Cardiac muscle cell (in vitro differentiated cells and primary cell): ENCODE data around the gene RRP1B. TPM values are rescaled to one million over a fixed set of nuclear protein-coding genes. Genes with fewer than 3 reads are reported as not detected.
A peak's percentile ranks its signal among the peaks of the same experiment; 100 is the strongest.

Experiments used
- DNase-seq, 2 donors: peaks; one replicate each; pipeline versions ENCODE4 v3.0.0 to v3.0.0-alpha.2; 2010 to 2017; ENCODE audit warnings: low read depth in 1 of 2, low spot score in 1 of 2
- H3K27ac ChIP-seq: fragments of 200-600 bp; sonication (generic); 2 replicates; pipeline ENCODE4 v1.5.1; 2016
- H3K27me3 ChIP-seq: fragments of 200-600 bp; sonication (generic); 2 replicates; pipeline ENCODE4 v1.6.0; 2016; ENCODE audit warnings: control low read depth
- H3K36me3 ChIP-seq: fragments of 200-600 bp; sonication (generic); 2 replicates; pipeline ENCODE4 v1.5.1; 2016; ENCODE audit warnings: control low read depth
- H3K4me1 ChIP-seq: fragments of 200-600 bp; sonication (generic); 2 replicates; pipeline ENCODE4 v1.8.1; 2017; ENCODE audit warnings: low read depth, mild to moderate bottlenecking, mixed run types
- H3K4me3 ChIP-seq: fragments of 200-600 bp; sonication (generic); 2 replicates; pipeline ENCODE4 v1.5.1; 2016; ENCODE audit warnings: mild to moderate bottlenecking
- H3K9me3 ChIP-seq: fragments of 200-600 bp; sonication (generic); 2 replicates; pipeline ENCODE4 v1.5.1; 2017; ENCODE audit warnings: low read depth, mild to moderate bottlenecking, control low read depth
- CTCF ChIP-seq: IDR thresholded peaks from 2 replicates; pipeline ENCODE4 v1.5.1; 2012; ENCODE audit warnings: low read depth, mild to moderate bottlenecking, low read length
- polyA plus RNA-seq: library from polyadenylated mRNA; unstranded; fragments of >200 nt; fragmentation: Nextera tagmentation; extraction: Ambion mirVana; gene quantifications from 2 replicates; pipeline ENCODE4 v1.2.1, GENCODE V29; 2016
- total RNA-seq: library from RNA; depleted of rRNA; stranded (reverse); fragments of >200 nt; gene quantifications from 2 replicates; pipeline ENCODE4 v1.2.3, GENCODE V29; 2016

RRP1B gene
- total and polyA plus RNA-seq, 2 experiments from 2014 or later, result 14.8 to 25.5 TPM

DNA sequence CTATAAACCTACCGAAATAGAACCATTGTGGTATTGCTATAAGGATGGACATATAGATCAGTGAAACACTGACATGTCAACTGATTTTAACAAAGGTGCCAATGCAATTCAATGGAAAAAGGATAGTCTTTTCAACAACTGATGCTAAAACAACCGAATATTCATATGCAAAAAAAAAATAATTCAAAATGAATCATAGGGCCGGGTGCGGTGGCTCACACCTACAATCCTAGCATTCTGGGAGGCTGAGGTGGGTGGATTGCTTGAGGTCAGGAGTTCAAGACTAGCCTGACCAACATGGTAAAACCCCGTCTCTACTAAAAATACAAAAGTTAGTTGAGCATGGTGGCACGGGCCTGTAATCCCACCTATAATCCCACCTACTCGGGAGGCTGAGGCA lies 23.9 kb upstream of the RRP1B start:
- Histone ChIP-seq H3K27me3 (no peaks in the 10 kb centered on the region), H3K27ac (no peak overlapping the region), H3K4me3 (no peak overlapping the region), H3K9me3 (no peaks in the 10 kb centered on the region), H3K4me1 (no peaks in the 10 kb centered on the region), H3K36me3 (no peaks in the 10 kb centered on the region)
- TF ChIP-seq CTCF, result no peak
- DNase-seq, result no peak

GRCh38 chr21:43637530-43638158 lies 21.7 kb upstream of the RRP1B start:
- TF ChIP-seq CTCF, result no peak
- no peak for DNase-seq
- no peaks in the 10 kb centered on the region for H3K36me3 ChIP-seq
- no peak overlapping the region for H3K27ac ChIP-seq
- H3K4me1 ChIP-seq, result no peaks in the 10 kb centered on the region
- no peaks in the 10 kb centered on the region for H3K9me3 ChIP-seq
- no peak overlapping the region for H3K4me3 ChIP-seq
- no peaks in the 10 kb centered on the region for H3K27me3 ChIP-seq

GRCh38 chr21:43639470-43640353 lies 19.6 kb upstream of the RRP1B start:
- Histone ChIP-seq H3K4me3 (no peak overlapping the region), H3K4me1 (peaks cover 3% of the 10 kb centered on the region), H3K27me3 (no peaks in the 10 kb centered on the region), H3K9me3 (no peaks in the 10 kb centered on the region), H3K36me3 (no peaks in the 10 kb centered on the region), H3K27ac (no peak overlapping the region)
- DNase-seq, result peak in 1 of 2 donors; percentile 92
- TF ChIP-seq CTCF, result no peak

- peak in 1 of 2 donors; percentile 29 for DNase-seq
- Histone ChIP-seq H3K27ac (no peak overlapping the region), H3K9me3 (no peaks in the 10 kb centered on the region), H3K36me3 (no peaks in the 10 kb centered on the region), H3K4me1 (peaks cover 7% of the 10 kb centered on the region), H3K4me3 (no peak overlapping the region), H3K27me3 (no peaks in the 10 kb centered on the region)
- no peak for TF ChIP-seq CTCF
Observed at GRCh38 chr21:43640400-43640799, 19.0 kb upstream of the RRP1B start.

DNA sequence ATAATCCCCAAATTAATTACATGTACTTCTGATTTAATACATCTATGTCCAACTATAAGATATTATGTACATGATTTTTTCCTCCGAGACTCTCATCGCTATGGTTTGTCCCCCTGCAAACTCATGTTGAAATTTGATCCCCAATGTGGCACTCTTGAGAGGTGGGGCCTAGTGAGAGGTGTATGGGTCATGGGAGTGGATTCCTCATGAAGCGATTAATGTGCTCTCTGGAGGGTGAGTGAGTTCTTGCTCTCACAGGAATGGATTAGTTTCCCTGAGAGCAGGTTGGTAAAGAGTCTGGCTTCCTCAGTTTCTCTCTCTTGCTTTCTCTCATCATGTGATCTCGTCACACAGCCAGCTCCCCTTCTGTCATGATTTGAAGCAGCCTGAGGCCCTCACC lies 16.2 kb upstream of the RRP1B start:
- H3K4me1 ChIP-seq, result peaks cover 12% of the 10 kb centered on the region
- peak in 1 of 2 donors; percentile 52 for DNase-seq
- H3K4me3 ChIP-seq, result no peak overlapping the region
- H3K36me3 ChIP-seq, result no peaks in the 10 kb centered on the region
- H3K27me3 ChIP-seq, result no peaks in the 10 kb centered on the region
- no peak for TF ChIP-seq CTCF
- no peak overlapping the region for H3K27ac ChIP-seq
- no peaks in the 10 kb centered on the region for H3K9me3 ChIP-seq
